Smooth muscle cell (in vitro differentiated cells): ENCODE measurements around the gene ALKBH4. TPM values are rescaled to one million over a fixed set of nuclear protein-coding genes. Genes with fewer than 3 reads are reported as not detected.

Experiments used
- DNase-seq: peaks from one replicate; lab custom pipeline; 2025; ENCODE audit not compliant: unreplicated experiment; lab: John Stamatoyannopoulos, UW
- H2AFZ ChIP-seq: fragments of 200-600 bp; sonication (generic); 2 replicates; pipeline ENCODE4 v1.6.0; 2016; ENCODE audit warnings: antibody characterized with exemption, low read depth, mild to moderate bottlenecking
- H3F3A ChIP-seq: fragments of 200-600 bp; sonication (generic); 2 replicates; pipeline ENCODE4 v1.6.0; 2017; ENCODE audit warnings: antibody characterized with exemption, low read depth
- H3K27ac ChIP-seq: fragments of 200-600 bp; sonication (generic); 2 replicates; pipeline ENCODE4 v1.5.1; 2016; ENCODE audit warnings: low read depth, mild to moderate bottlenecking
- H3K27me3 ChIP-seq: fragments of 200-600 bp; sonication (generic); 2 replicates; pipeline ENCODE4 v1.6.1; 2016; ENCODE audit warnings: low read depth, mild to moderate bottlenecking
- H3K36me3 ChIP-seq: fragments of 200-600 bp; sonication (generic); 2 replicates; pipeline ENCODE4 v1.5.1; 2016; ENCODE audit warnings: low read depth
- H3K4me1 ChIP-seq: fragments of 200-600 bp; sonication (generic); 2 replicates; pipeline ENCODE4 v1.5.1; 2016; ENCODE audit warnings: low read depth
- H3K4me2 ChIP-seq: fragments of 200-600 bp; sonication (generic); 2 replicates; pipeline ENCODE4 v1.6.0; 2016; ENCODE audit warnings: mild to moderate bottlenecking
- H3K4me3 ChIP-seq: fragments of 200-600 bp; sonication (generic); 2 replicates; pipeline ENCODE4 v1.5.1; 2016; ENCODE audit warnings: mild to moderate bottlenecking
- H3K79me2 ChIP-seq: fragments of 200-600 bp; sonication (generic); 2 replicates; pipeline ENCODE4 v1.6.0; 2016; ENCODE audit warnings: low read depth, mild to moderate bottlenecking
- H3K9ac ChIP-seq: fragments of 200-600 bp; sonication (generic); 2 replicates; pipeline ENCODE4 v1.6.0; 2016; ENCODE audit warnings: low read depth
- H3K9me3 ChIP-seq: fragments of 200-600 bp; sonication (generic); replicated peaks from 2 replicates; pipeline ENCODE4 v1.5.1; 2016; ENCODE audit warnings: low read depth
- H4K20me1 ChIP-seq: fragments of 200-600 bp; sonication (generic); 2 replicates; pipeline ENCODE4 v1.6.0; 2016; ENCODE audit warnings: low read depth
- WGBS: methylation state at CpG from one replicate; pipeline ENCODE4 v1.1.7; 2016; ENCODE audit warnings: low lambda C conversion rate; 5-methylcytosine and 5-hydroxymethylcytosine counted together
- polyA plus RNA-seq: library from polyadenylated mRNA; unstranded; fragments of >200 nt; fragmentation: Nextera tagmentation; extraction: Ambion mirVana; gene quantifications from 2 replicates; pipeline ENCODE4 v1.2.1, GENCODE V29; 2016
- total RNA-seq: library from RNA; depleted of rRNA; stranded (reverse); fragments of >200 nt; gene quantifications from 2 replicates; pipeline ENCODE4 v1.2.3, GENCODE V29; 2014
- TF ChIP-seq, protein P1 (sequence below): fragments of 200-600 bp; sonication (generic); IDR thresholded peaks from 2 replicates; pipeline ENCODE4 v1.5.1; 2017; ENCODE audit warnings: borderline replicate concordance, mild to moderate bottlenecking, antibody characterized with exemption; ENCODE audit not compliant: insufficient read depth, poor library complexity, severe bottlenecking

Gene ALKBH4
- total and polyA plus RNA-seq, 2 experiments from 2014 or later = 7.0 to 15.7 TPM

GRCh38 chr7:102452451-102452850 is 12.2 kb downstream of the ALKBH4 start:
- no peak overlapping the region for H3K4me2 ChIP-seq
- no peak overlapping the region for H2AFZ ChIP-seq
- peaks cover 17% of the 10 kb centered on the region for H4K20me1 ChIP-seq
- no peaks in the 10 kb centered on the region for H3K36me3 ChIP-seq
- TF ChIP-seq, protein P1, sequence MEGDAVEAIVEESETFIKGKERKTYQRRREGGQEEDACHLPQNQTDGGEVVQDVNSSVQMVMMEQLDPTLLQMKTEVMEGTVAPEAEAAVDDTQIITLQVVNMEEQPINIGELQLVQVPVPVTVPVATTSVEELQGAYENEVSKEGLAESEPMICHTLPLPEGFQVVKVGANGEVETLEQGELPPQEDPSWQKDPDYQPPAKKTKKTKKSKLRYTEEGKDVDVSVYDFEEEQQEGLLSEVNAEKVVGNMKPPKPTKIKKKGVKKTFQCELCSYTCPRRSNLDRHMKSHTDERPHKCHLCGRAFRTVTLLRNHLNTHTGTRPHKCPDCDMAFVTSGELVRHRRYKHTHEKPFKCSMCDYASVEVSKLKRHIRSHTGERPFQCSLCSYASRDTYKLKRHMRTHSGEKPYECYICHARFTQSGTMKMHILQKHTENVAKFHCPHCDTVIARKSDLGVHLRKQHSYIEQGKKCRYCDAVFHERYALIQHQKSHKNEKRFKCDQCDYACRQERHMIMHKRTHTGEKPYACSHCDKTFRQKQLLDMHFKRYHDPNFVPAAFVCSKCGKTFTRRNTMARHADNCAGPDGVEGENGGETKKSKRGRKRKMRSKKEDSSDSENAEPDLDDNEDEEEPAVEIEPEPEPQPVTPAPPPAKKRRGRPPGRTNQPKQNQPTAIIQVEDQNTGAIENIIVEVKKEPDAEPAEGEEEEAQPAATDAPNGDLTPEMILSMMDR = no peak
- H3K27me3 ChIP-seq = no peaks in the 10 kb centered on the region
- no peak for DNase-seq
- H3K9ac ChIP-seq = no peak overlapping the region
- H3K4me1 ChIP-seq = no peaks in the 10 kb centered on the region
- 88% methylated on average over 6 of the region's 6 CpGs for whole genome bisulfite sequencing
- no peak overlapping the region for H3K27ac ChIP-seq
- no peaks in the 10 kb centered on the region for H3K79me2 ChIP-seq
- peaks cover 8% of the 10 kb centered on the region for H3F3A ChIP-seq
- no peak overlapping the region for H3K4me3 ChIP-seq
- H3K9me3 ChIP-seq = no peaks in the 10 kb centered on the region

- 70% methylated on average over 23 of the region's 23 CpGs for WGBS
- Histone ChIP-seq H3K27ac (no peak overlapping the region), H3K36me3 (no peaks in the 10 kb centered on the region), H3K27me3 (no peaks in the 10 kb centered on the region), H3K9me3 (no peaks in the 10 kb centered on the region), H3K79me2 (no peaks in the 10 kb centered on the region), H2AFZ (no peak overlapping the region), H3K9ac (no peak overlapping the region), H3K4me2 (no peak overlapping the region), H3F3A (peaks cover 8% of the 10 kb centered on the region), H3K4me3 (no peak overlapping the region), H3K4me1 (no peaks in the 10 kb centered on the region), H4K20me1 (peaks cover 19% of the 10 kb centered on the region)
- TF ChIP-seq, protein P1 = no peak
- DNase-seq = no peak
These were observed 13.2 kb downstream of the ALKBH4 start for GRCh38 chr7:102451371-102452054.

- TF ChIP-seq, protein P1 = no peak
- no peak overlapping the region for H3K9ac ChIP-seq
- no peak overlapping the region for H2AFZ ChIP-seq
These were observed 14.4 kb downstream of the ALKBH4 start for GRCh38 chr7:102450242-102450641.

GRCh38 chr7:102449136-102449535 is 15.5 kb downstream of the ALKBH4 start:
- no peak for DNase-seq
- TF ChIP-seq, protein P1 = no peak
- H3K4me1 ChIP-seq = no peaks in the 10 kb centered on the region
- no peaks in the 10 kb centered on the region for H3K79me2 ChIP-seq
- no peak overlapping the region for H2AFZ ChIP-seq
- H3K27ac ChIP-seq = no peak overlapping the region
- H3K4me2 ChIP-seq = no peak overlapping the region
- H3K36me3 ChIP-seq = no peaks in the 10 kb centered on the region
- no peaks in the 10 kb centered on the region for H3K27me3 ChIP-seq
- no peaks in the 10 kb centered on the region for H3F3A ChIP-seq
- 100% methylated on average over 15 of the region's 15 CpGs for WGBS
- no peak overlapping the region for H3K9ac ChIP-seq
- peaks cover 11% of the 10 kb centered on the region for H4K20me1 ChIP-seq
- no peaks in the 10 kb centered on the region for H3K9me3 ChIP-seq
- no peak overlapping the region for H3K4me3 ChIP-seq

More at GRCh38 chr7:102450242-102450641, 14.4 kb downstream of the ALKBH4 start:
- no peak overlapping the region for H3K4me2 ChIP-seq
- no peak overlapping the region for H3K4me3 ChIP-seq
- H3K36me3 ChIP-seq = no peaks in the 10 kb centered on the region
- no peaks in the 10 kb centered on the region for H3K4me1 ChIP-seq
- no peaks in the 10 kb centered on the region for H3K79me2 ChIP-seq
- DNase-seq = no peak
- no peak overlapping the region for H3K27ac ChIP-seq
- H3K9me3 ChIP-seq = no peaks in the 10 kb centered on the region
- H3K27me3 ChIP-seq = no peaks in the 10 kb centered on the region
- H3F3A ChIP-seq = no peaks in the 10 kb centered on the region
- 97% methylated on average over 6 of the region's 6 CpGs for WGBS
- H4K20me1 ChIP-seq = peaks cover 11% of the 10 kb centered on the region
